ENCODE measurements around the gene CHST11.
A peak's percentile ranks its signal among the peaks of the same experiment; 100 is the strongest.

The CHST11 gene

DNA sequence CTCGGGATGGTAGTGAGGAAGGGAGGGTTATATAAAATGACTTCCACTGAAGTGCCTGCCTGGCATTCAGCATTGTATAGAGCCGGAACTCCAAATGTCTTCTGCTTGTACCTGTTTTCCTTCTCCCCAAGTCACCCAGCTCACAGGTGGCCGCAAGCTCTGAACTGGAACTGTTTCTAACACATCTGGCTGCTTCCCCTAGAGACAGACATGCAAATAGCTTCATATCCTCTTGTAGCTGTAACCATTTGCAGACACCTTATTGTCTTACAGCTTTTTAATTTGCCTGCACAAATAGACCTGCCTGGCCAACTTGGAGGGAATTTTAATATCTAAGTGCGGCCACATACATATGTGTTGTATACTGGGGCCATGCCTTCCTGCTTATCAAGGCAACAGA lies 126.0 kb downstream of the CHST11 start:
- no peak for DNase-seq (ENCODE audit: low read depth in 2 of 2)

GRCh38 chr12:104583301-104583700 lies 126.6 kb downstream of the CHST11 start:
- no peak for DNase-seq (ENCODE audit: low read depth in 2 of 2)

DNA sequence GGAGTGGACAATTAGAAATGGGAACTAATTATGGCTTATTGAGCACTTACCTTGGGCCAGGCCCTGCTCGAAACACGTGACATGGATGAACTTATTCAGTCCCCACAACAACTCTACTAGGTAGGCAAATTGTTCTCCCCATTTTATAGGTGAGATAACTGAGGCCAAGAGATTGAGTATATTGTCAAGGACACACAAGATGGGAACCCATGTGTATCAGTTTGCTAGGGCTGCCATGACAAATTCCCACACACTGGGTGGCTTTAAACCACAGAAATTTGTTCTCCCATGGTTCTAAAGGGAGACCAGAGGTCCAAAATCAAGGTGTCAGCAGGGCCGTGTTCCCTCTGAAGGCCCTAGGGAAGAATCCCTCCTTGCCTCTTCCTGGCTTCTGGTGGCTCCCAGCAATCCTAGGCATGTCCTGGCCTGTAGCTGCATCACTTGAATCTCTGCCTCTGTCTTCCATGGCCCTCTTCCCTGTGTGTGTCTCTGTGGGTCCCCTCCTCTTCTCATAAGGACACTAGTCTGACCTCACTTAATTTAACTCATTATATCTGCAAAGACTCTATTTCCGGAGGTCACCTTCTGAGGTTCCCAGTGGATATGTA lies 128.8 kb downstream of the CHST11 start:
- no peak for DNase-seq (ENCODE audit: low read depth in 2 of 2)

- no peak for DNase-seq (ENCODE audit: low read depth in 2 of 2)
These were observed 129.7 kb downstream of the CHST11 start for GRCh38 chr12:104586351-104586919.

GRCh38 chr12:104588047-104588920 lies 131.5 kb downstream of the CHST11 start:
- peak; percentile 28 to 34 for DNase-seq (ENCODE audit: low read depth in 2 of 2)

DNA sequence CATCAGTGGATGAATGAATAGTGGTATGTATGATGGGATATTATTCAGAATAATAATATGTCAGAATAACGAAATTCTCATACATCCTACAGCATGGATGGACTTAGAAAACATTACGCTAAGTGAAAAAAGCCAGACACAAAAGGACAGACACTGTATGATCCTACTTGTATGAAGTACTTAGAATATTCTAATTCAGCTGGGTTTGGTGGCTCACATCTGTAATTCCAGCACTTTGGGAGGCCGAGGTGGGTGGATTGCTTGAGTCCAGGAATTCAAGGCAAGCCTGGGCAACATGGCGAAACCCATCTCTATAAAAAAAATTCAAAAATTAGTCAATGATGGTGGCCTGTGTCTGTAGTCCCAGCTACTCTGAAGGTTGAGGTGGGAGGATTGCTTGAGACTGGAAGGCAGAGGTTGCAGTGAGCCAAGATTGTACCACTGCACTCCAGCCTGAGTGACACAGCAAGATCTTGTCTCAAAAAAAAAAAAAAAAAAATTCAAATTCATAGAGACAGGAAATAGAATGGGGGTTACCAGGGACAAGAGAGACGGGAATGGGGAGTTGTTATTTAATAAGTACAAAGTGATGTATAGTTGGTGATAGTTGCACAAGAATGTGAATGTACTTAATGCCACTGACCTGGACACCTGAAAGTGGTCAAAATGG lies 132.3 kb downstream of the CHST11 start:
- DNase-seq (ENCODE audit: low read depth in 2 of 2), result no peak

- no peak for DNase-seq (ENCODE audit: low read depth in 2 of 2)
These were observed 133.3 kb downstream of the CHST11 start for GRCh38 chr12:104590022-104590421.

- no peak for DNase-seq (ENCODE audit: low read depth in 2 of 2)
These were observed 134.6 kb downstream of the CHST11 start for GRCh38 chr12:104591257-104591885.

GRCh38 chr12:104593482-104593881 lies 136.7 kb downstream of the CHST11 start:
- no peak for DNase-seq (ENCODE audit: low read depth in 2 of 2)

GRCh38 chr12:104596134-104596799 lies 139.5 kb downstream of the CHST11 start:
- DNase-seq (ENCODE audit: low read depth in 2 of 2), result peak; percentile 85 to 86

DNA sequence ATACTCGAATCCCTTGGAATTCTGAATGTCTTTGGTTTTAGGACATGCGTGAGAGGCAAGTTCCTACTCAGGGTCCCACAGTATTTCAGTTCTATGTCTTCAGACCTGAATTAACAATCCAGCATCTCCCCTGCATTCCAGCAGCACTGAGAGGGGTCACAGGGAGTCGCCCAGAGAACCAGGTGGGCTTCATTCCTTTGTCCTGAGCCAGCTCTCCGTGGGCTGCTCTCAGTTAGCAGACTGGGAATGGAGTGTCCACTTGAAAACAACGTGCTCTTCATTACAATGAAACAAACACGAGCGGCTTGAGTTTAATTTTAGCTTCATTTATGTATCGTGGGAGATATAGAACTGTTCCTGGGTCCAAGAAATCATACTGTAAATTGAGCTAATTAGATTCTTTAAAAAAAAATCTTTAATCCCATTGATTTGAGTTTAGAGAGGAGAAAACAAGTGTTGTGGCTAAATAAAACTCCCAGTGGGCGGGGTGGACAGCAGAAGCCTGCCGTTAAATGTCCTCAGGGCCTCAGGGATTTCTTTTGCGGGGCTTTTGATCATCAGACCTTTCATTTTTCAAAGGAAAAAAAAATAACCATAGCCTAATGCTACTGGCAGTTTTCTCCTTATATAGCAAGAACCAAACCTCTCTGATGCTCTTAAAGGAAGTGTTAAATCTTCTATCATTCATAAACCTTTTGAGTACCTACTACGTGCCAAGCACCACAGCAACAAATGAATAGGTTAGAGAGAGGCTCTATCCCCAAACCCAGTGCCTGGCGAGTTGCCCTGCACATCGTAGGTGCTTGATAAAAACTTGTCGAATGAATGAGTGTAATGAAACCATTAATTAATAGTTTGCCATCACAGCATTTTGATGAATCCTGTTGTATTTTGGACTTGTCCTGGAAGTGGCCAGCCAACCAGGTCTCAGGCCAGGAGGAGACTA lies 140.4 kb downstream of the CHST11 start:
- DNase-seq (ENCODE audit: low read depth in 2 of 2), result no peak

DNA sequence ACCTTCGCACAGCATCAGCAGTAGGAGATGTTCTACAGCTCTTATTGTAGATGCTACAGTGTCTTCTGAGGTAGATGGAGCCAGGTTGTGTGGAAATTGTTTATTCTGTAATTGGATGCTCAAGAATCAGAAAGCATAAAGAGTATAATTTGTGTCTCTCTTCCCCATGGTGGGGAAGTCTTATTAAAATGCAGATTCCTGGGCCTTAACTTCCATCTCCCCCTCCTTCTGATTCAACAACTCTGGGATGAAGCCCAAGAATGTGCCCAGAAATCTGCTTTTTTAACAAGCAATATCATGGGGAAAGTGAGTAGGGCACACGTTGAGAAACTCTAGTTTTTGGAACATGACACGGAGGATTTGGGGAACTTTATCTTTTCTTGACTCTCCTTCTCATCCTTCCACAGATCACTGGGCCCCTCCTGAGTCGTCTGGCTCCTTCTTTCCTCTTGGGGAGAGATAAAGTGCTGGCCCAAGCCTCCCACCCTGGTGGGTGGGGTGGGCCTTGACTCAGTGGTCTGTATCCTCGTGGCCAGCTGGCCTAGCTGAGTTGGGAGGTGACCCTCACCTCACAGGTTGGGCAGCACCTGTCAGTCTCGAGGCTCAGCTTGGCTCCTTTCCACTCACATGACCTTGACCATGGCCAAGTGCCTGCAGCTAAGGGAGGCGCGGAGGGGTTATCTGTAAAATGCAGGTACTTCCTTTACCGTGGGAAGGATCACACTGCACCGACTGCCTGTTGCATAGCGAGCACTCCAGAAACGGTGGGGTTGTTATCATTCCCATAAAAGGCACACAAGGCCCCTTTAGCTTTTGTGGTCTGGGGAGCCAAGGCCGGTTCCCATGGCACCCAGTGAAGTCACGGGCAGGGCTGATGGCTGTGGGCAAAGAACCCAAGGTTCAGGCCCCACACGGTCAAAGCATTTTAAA lies 141.9 kb downstream of the CHST11 start:
- DNase-seq (ENCODE audit: low read depth in 2 of 2), result no peak

DNA sequence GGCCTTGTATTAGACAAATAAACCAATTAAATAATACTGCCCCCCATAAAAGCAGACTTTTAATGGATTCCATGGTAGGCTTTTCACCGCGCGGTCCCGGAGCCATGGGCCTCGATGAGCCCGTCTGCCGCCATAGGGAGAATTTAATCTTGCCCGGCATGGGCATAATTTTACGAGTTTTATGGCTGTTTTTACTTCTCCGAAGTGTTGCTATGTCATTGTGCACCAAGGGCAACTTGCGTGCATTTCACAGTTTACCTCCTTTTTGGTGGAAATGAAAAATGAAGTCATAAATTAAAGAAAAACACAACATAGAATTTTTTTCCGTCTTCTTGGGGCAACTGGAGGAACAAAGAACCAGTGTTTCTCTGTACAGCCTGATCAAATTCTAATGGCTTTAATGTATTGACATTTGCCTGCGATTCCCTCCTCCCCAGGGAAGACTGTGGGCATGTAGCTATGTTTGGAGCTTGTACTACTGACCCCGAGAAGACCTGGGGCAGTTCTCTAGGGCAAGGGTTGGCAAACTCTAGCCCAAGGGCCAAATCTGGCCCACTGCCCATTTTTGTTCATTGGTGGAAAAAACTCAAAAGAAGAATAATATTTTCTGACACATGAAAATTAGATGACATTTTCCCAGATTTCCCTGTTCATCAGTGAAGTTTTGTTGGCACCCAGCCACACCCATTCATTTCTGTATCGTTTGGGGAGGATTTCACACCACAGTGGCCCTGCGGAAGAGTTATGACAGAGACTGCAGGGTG lies 142.7 kb downstream of the CHST11 start:
- no peak for DNase-seq (ENCODE audit: low read depth in 2 of 2)

DNA sequence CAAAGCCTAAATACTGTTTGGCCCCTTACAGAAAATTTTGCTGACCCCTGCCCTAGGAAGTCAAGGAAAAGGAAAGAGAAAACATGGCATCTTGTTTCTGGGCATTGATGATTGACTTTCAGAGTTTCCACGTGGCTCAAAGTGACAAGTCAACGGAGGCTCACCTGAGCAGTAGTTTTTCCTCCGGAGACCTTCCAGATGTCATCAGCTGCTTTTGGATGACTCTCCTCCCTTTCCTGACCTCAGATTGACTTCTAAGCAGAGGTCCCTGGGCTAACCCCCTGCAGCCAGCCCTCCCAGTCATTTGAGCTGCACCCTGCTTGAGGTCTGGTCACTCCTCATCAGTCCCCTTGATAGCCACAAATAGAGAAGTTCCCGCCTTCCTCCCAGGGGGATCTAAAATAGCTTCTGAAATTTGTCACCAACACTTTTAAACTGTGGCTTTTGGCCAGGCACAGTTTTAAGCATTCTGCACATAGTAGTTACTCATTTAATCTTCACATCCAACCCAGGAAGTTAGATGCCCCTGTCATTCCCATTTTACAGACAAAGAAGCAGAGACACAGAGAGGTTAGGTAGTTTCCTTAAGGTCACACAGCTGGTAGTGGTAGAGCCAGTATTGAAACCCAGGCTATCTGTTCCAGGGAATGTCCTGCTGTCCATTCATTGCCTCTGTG lies 143.4 kb downstream of the CHST11 start:
- no peak for DNase-seq (ENCODE audit: low read depth in 2 of 2)

DNA sequence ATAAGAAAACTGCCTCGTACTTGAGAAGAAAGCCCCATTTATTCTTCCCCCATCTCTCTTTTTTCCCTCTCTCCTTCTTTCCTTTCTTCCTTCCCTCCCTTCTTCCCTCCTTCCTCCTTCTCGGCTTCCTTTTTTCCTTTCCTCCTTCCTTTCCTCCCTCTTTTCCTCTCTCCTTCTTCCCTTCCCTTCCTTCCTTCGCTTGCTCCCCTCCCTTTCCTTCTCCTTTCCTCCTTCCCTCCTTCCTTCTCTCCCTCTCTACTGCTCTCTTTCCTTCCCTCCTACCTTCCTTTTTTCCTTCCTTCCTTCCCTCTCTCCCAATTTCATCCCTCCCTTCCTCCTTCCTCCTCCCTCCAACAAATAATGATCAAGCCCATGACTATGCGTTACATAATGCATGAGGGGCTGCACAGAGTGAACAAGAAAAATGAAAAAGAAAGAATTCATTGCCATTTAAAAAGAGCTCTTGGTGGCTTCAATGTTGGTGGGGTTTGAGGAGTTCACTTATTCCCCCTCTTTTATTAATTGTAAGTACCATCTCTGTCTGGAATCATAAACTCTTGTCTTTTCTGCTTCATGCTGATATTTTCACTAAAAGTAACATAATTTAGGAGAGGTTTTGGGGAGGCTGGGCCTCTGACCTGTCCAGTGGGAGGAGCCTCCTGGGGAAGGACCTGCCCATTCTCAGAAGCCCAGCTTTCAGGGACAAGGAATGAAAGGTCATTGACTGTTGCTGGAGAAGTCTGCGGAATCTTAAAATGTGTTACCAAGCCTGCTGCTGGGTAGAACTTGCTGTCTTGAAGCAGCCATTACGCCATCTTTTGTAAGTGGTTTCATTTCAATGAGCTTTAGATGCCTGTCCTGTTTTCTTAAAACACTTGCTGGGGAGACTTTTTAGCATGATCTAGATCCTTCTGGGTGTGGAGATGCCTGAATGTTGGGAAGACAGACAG lies 144.3 kb downstream of the CHST11 start:
- no peak for DNase-seq (ENCODE audit: low read depth in 2 of 2)

DNA sequence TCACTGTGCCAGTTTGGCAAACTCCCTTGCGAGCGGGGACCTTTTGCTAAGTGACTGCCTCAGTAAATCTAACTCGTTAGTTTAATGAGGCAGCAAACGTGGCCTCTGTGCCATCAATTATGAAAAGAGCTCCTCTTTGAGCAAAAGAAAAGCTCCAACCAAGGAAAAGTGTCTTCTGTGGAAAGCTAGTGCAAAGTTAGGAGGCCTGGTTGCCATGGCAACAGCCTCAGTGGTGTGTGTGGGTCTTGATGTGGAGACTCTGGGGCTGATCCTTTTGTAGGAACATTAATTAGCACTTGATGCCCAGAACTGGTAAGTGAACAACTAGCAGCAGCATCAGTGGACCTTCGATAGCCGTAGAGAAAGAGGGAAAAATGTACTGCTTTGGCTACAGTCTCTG lies 145.7 kb downstream of the CHST11 start:
- no peak for DNase-seq (ENCODE audit: low read depth in 2 of 2)

DNA sequence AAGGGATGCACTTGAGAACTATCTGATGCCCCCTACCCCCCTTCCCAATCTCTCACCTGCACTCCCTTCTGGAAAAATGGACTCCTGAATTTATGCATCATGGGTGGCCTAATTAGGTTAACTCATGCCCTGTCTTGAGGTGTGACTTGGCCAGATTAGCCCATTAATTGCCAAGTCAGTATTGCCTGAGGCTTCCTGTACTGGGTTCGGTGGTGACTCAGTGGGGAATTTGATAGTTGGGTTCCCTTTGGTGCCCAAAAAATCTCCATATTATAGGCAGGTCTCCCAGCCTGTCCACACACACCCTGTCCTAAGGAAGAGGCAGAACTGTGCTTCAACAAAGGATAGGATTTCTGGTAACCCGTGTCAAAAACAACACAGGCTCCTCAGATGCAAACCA lies 146.1 kb downstream of the CHST11 start:
- DNase-seq (ENCODE audit: low read depth in 2 of 2), result no peak
